Upper lobe of right lung (tissue), 1 donor: Measurements from ENCODE around the gene WDR89. TPM values are rescaled to one million over a fixed set of nuclear protein-coding genes. Genes with fewer than 3 reads are reported as not detected.

Experiments used
- ATAC-seq: fragments of 200-7000 bp; cut with Tn5 transposase; one replicate; pipeline ENCODE4 v1.9.1; 2020; ENCODE audit warnings: mild to moderate bottlenecking, moderate library complexity
- DNase-seq: peaks from one replicate; pipeline ENCODE4 v3.0.0-alpha.2; 2020
- H3K27ac ChIP-seq: fragments of 200-600 bp; one replicate; pipeline ENCODE4 v1.8.0; 2022
- H3K27me3 ChIP-seq: fragments of 200-600 bp; one replicate; pipeline ENCODE4 v1.8.0; 2022; ENCODE audit warnings: mild to moderate bottlenecking
- H3K36me3 ChIP-seq: fragments of 200-600 bp; one replicate; pipeline ENCODE4 v1.8.0; 2022
- H3K4me1 ChIP-seq: fragments of 200-600 bp; one replicate; pipeline ENCODE4 v1.8.0; 2022
- H3K4me3 ChIP-seq: fragments of 200-600 bp; one replicate; pipeline ENCODE4 v1.8.0; 2022; ENCODE audit warnings: mild to moderate bottlenecking
- H3K9me3 ChIP-seq: fragments of 200-600 bp; one replicate; pipeline ENCODE4 v1.8.0; 2022
- intact Hi-C: fragments of 100-400 bp; cut with DNase I; formaldehyde crosslinking; loops from one replicate; pipeline ENCODE4 v1.11.0; 2022
- long read RNA-seq: library from polyadenylated mRNA; unstranded; transcript quantifications from one replicate; pipeline ENCODE4 v2.0.0, GENCODE V29; 2021
- total RNA-seq: library from RNA; stranded (reverse); fragmentation: NEBNext Ultra II Directional; extraction: Animal tissue kit (Norgen Biotek cat#: 25700); gene quantifications from one replicate; pipeline ENCODE4 v1.2.1, GENCODE V29; 2021
- TF ChIP-seq, protein P1 (sequence below): fragments of 200-600 bp; IDR thresholded peaks from one replicate; pipeline ENCODE4 v1.8.0; 2022; ENCODE audit warnings: antibody characterized with exemption
- donor health status: DM: no; HTN: yes; CAD: no; lungs with severe emphysema.

The WDR89 gene
- total RNA-seq, result 12.4 TPM
- long read RNA-seq, partial matches to known transcripts, result 0 of 15 reads
- long read RNA-seq, other reads (novel, unspliced or antisense), result 14 of 15 reads

DNA sequence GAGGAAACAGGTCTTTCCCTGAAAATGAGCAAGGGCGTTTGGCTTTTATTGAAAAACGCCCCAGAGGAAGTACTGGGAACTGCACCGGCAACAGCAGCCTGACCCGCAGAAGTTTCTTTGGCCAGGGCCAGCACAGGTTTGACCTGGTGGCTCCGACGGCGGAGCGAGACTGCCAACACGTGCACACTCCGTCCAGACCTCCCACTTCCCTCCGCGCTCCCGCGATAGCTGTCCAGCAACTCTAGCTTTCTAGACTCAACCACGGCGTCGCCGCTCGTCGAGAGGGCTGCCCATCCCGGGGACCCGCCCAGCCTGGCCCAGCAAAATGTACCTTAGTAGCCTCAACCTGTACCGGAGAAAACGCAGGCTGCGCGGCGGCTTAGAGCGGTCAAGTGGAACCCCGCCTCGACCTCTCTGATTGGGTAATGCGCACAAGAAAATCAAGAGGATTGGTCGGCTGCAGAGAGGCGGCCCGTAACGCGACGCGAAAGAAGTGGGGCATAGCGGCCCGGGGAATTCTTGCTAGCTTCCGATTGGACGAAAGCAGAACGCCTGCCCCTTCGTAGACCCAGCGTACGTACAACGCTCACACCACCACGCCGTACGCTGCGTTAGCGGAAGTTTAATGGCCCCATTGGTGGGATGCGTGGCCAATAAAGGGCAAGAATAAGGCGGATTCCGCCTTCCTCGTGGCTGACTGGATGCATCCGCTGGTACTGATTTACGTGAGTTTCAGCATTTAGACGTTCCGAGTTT, at the start of gene WDR89:
TSS of gene WDR89 (minus strand) at position 399 of the 756 bp plus-strand sequence. CDS start 41,929 bp downstream, outside the sequence.
- ATAC-seq (peak; percentile 98), DNase-seq (peak; percentile 97)
- no peaks in the 10 kb centered on the region for H3K36me3 ChIP-seq
- no peaks in the 10 kb centered on the region for H3K4me1 ChIP-seq
- H3K27ac ChIP-seq, result peak within 1 kb of the TSS; percentile 93
- H3K27me3 ChIP-seq, result no peaks in the 10 kb centered on the region
- TF ChIP-seq, protein P1, sequence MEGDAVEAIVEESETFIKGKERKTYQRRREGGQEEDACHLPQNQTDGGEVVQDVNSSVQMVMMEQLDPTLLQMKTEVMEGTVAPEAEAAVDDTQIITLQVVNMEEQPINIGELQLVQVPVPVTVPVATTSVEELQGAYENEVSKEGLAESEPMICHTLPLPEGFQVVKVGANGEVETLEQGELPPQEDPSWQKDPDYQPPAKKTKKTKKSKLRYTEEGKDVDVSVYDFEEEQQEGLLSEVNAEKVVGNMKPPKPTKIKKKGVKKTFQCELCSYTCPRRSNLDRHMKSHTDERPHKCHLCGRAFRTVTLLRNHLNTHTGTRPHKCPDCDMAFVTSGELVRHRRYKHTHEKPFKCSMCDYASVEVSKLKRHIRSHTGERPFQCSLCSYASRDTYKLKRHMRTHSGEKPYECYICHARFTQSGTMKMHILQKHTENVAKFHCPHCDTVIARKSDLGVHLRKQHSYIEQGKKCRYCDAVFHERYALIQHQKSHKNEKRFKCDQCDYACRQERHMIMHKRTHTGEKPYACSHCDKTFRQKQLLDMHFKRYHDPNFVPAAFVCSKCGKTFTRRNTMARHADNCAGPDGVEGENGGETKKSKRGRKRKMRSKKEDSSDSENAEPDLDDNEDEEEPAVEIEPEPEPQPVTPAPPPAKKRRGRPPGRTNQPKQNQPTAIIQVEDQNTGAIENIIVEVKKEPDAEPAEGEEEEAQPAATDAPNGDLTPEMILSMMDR, result peak; percentile 82
- intact Hi-C loops, result no loop called here
- H3K9me3 ChIP-seq, result no peaks in the 10 kb centered on the region
- peak within 1 kb of the TSS; percentile 68 for H3K4me3 ChIP-seq

DNA sequence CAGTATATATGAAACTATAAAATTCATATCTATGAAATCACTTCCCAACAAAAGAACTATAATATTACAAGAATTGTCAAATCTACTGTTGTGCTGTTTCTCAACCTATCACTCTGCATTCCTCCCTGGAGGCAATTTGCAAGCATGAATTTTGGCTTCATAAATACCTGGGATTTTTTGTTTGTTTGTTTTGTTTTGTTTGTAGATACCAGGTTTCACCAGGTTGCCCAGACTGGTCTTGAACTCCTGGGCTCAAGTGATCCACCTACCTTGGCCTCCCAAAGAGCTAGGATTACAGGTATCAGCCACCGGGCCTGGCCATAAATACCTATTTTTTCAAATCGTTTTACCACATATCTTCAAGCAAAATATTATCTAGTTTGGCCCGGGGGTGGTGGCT, 47.5 kb upstream of the WDR89 start:
- Histone ChIP-seq H3K4me1 (no peaks in the 10 kb centered on the region), H3K9me3 (no peaks in the 10 kb centered on the region), H3K27me3 (no peaks in the 10 kb centered on the region), H3K27ac (no peak overlapping the region), H3K4me3 (no peak overlapping the region), H3K36me3 (peaks cover 9% of the 10 kb centered on the region)
- TF ChIP-seq, protein P1, result no peak
- DNase-seq (no peak), ATAC-seq (no peak)
- intact Hi-C loops, result no loop called here

- Histone ChIP-seq H3K4me3 (no peak overlapping the region), H3K36me3 (peaks cover 9% of the 10 kb centered on the region), H3K9me3 (no peaks in the 10 kb centered on the region), H3K27ac (no peak overlapping the region), H3K4me1 (no peaks in the 10 kb centered on the region), H3K27me3 (no peaks in the 10 kb centered on the region)
- TF ChIP-seq, protein P1, result no peak
- intact Hi-C loops, result no loop called here
- no peak for ATAC-seq
- no peak for DNase-seq
Observed at GRCh38 chr14:63686926-63687325, 45.3 kb upstream of the WDR89 start.

- no peaks in the 10 kb centered on the region for H3K4me1 ChIP-seq
- H3K27me3 ChIP-seq, result no peaks in the 10 kb centered on the region
- ATAC-seq (no peak), DNase-seq (no peak)
- intact Hi-C loops, result no loop called here
- H3K4me3 ChIP-seq, result no peak overlapping the region
- TF ChIP-seq, protein P1, result no peak
- peaks cover 9% of the 10 kb centered on the region for H3K36me3 ChIP-seq
- no peaks in the 10 kb centered on the region for H3K9me3 ChIP-seq
- no peak overlapping the region for H3K27ac ChIP-seq
Observed at GRCh38 chr14:63685401-63685800, 43.7 kb upstream of the WDR89 start.

GRCh38 chr14:63682727-63683593, 41.3 kb upstream of the WDR89 start:
- TF ChIP-seq, protein P1, result no peak
- intact Hi-C loops, result no loop called here
- Histone ChIP-seq H3K27me3 (no peaks in the 10 kb centered on the region), H3K9me3 (no peaks in the 10 kb centered on the region), H3K27ac (no peak overlapping the region), H3K36me3 (peaks cover 9% of the 10 kb centered on the region), H3K4me1 (no peaks in the 10 kb centered on the region), H3K4me3 (no peak overlapping the region)
- ATAC-seq (no peak), DNase-seq (no peak)
